ENCODE results near the gene GOLM1. TPM values are rescaled to one million over a fixed set of nuclear protein-coding genes. Genes with fewer than 3 reads are reported as not detected.

GOLM1 gene
- total RNA-seq, 1 donor from 2014 or later, result 111 TPM

DNA sequence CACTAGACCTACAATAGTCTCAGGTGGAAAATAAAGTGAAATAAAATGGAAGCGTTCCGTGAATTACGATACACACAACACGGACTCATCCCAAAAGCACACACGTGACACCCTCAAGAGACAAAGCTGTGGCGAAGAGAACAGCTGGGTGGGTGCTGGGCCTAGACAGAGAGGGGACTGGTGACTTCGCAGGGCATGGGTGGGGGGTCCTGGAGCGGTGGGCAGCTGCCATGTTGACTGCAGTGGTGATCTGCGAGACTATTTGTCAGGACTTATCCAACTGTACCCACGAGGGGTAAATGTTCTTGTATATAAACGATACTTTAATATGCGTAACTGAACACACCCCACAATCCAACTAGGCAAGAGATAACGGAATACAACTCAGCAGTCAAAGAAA is 52.0 kb downstream of the GOLM1 start:
- no peaks in the 10 kb centered on the region for H3K27me3 Mint-ChIP-seq (ENCODE audit: low read depth)
- TF ChIP-seq, protein P1, sequence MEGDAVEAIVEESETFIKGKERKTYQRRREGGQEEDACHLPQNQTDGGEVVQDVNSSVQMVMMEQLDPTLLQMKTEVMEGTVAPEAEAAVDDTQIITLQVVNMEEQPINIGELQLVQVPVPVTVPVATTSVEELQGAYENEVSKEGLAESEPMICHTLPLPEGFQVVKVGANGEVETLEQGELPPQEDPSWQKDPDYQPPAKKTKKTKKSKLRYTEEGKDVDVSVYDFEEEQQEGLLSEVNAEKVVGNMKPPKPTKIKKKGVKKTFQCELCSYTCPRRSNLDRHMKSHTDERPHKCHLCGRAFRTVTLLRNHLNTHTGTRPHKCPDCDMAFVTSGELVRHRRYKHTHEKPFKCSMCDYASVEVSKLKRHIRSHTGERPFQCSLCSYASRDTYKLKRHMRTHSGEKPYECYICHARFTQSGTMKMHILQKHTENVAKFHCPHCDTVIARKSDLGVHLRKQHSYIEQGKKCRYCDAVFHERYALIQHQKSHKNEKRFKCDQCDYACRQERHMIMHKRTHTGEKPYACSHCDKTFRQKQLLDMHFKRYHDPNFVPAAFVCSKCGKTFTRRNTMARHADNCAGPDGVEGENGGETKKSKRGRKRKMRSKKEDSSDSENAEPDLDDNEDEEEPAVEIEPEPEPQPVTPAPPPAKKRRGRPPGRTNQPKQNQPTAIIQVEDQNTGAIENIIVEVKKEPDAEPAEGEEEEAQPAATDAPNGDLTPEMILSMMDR (conservative IDR thresholded peaks at IDR 0.05), result no peak
- DNase-seq (ENCODE audit: low read depth, low spot score), result no peak
- H3K36me3 Mint-ChIP-seq (ENCODE audit: low read depth), result peaks cover 33% of the 10 kb centered on the region
- H3K4me3 Mint-ChIP-seq, result no peak overlapping the region
- no peak overlapping the region for H3K27ac Mint-ChIP-seq (ENCODE audit: unreplicated experiment)
- H3K9me3 Mint-ChIP-seq, result no peaks in the 10 kb centered on the region
- H3K4me1 Mint-ChIP-seq, result no peaks in the 10 kb centered on the region

- H3K9me3 Mint-ChIP-seq, result no peaks in the 10 kb centered on the region
- TF ChIP-seq, protein P1 (conservative IDR thresholded peaks at IDR 0.05), result no peak
Measured at GRCh38 chr9:86046930-86047341, 52.4 kb downstream of the GOLM1 start.

DNA sequence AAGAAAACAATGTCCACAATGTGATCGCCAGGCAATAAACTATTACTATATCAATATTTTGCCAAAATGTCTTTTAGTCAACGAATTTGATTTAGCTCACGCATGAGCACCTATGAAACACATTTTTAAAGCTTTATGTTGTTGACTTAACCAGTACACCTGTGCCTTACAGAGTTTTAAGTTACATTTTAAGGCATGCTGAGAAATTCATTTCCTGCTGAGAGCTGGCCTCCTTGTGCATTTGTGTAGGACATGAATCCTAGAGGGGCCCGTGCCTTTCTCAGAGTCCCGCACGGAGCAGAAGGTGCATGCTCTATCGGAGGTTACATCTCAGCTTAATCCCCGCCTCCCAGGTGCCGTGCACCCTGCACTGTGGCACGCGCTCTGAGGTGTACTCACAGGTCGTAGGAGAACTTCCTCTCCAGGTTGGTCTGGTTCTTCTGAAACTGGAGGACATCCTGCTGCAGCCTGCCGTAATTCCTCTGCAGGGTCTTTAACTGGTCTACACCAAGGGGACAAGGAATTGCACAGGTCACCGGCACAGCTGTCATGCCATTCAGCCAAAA is 53.2 kb downstream of the GOLM1 start:
- Mint-ChIP-seq H3K27ac (ENCODE audit: unreplicated experiment) (no peak overlapping the region), H3K4me1 (no peaks in the 10 kb centered on the region), H3K36me3 (ENCODE audit: low read depth) (peaks cover 28% of the 10 kb centered on the region), H3K27me3 (ENCODE audit: low read depth) (no peaks in the 10 kb centered on the region), H3K9me3 (no peaks in the 10 kb centered on the region), H3K4me3 (no peak overlapping the region)
- DNase-seq (ENCODE audit: low read depth, low spot score), result no peak
- TF ChIP-seq, protein P1 (conservative IDR thresholded peaks at IDR 0.05), result no peak

More at GRCh38 chr9:86046930-86047341, 52.4 kb downstream of the GOLM1 start:
- Mint-ChIP-seq H3K27me3 (ENCODE audit: low read depth) (no peaks in the 10 kb centered on the region), H3K27ac (ENCODE audit: unreplicated experiment) (no peak overlapping the region), H3K4me1 (no peaks in the 10 kb centered on the region), H3K36me3 (ENCODE audit: low read depth) (peaks cover 30% of the 10 kb centered on the region), H3K4me3 (no peak overlapping the region)
- no peak for DNase-seq (ENCODE audit: low read depth, low spot score)

GRCh38 chr9:86045654-86046053 is 53.7 kb downstream of the GOLM1 start:
- Mint-ChIP-seq H3K36me3 (ENCODE audit: low read depth) (peaks cover 25% of the 10 kb centered on the region), H3K9me3 (no peaks in the 10 kb centered on the region), H3K4me1 (no peaks in the 10 kb centered on the region), H3K27ac (ENCODE audit: unreplicated experiment) (no peak overlapping the region), H3K4me3 (no peak overlapping the region), H3K27me3 (ENCODE audit: low read depth) (no peaks in the 10 kb centered on the region)
- no peak for DNase-seq (ENCODE audit: low read depth, low spot score)
- TF ChIP-seq, protein P1 (conservative IDR thresholded peaks at IDR 0.05), result no peak

DNA sequence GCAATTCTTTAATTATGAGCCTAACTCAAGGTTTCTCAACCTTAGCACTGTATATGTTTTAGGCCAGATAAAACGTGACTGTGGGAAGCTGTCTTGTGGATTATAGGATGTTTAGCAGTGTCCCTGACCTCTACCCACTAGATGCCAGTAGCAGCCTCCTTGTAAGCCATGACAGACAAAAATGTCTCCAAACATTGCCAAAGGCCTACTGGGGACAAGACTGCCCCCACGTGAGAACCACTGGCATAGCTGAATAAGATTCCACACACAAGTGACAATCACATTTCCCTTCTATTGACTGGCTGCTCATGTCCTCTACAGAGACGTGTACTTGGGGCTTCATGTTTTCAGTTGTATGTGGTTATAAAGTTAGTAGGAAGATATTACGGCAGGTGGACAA is 55.4 kb downstream of the GOLM1 start:
- Mint-ChIP-seq H3K36me3 (ENCODE audit: low read depth) (peaks cover 19% of the 10 kb centered on the region), H3K4me1 (no peaks in the 10 kb centered on the region), H3K4me3 (no peak overlapping the region), H3K9me3 (no peaks in the 10 kb centered on the region), H3K27ac (ENCODE audit: unreplicated experiment) (no peak overlapping the region), H3K27me3 (ENCODE audit: low read depth) (no peaks in the 10 kb centered on the region)
- TF ChIP-seq, protein P1 (conservative IDR thresholded peaks at IDR 0.05), result peak; percentile 18
- no peak for DNase-seq (ENCODE audit: low read depth, low spot score)
